OCI-LY1 (cell line): ENCODE results near the gene GOLGA3.

Experiments used
- H2AFZ ChIP-seq: fragments of 200-600 bp; sonication (generic), shearing (Covaris generic); 2 replicates; pipeline ENCODE4 v1.6.0; 2014; ENCODE audit warnings: antibody characterized with exemption, mild to moderate bottlenecking, low read length
- H3F3A ChIP-seq: fragments of 200-600 bp; sonication (generic), shearing (Covaris generic); 2 replicates; pipeline ENCODE4 v1.6.0; 2014; ENCODE audit warnings: mild to moderate bottlenecking, antibody characterized with exemption, low read length, moderate library complexity; ENCODE audit not compliant: insufficient read depth
- H3K27ac ChIP-seq: fragments of 200-600 bp; sonication (generic); 2 replicates; pipeline ENCODE4 v1.5.1; 2014; ENCODE audit warnings: low read length, mixed run types, mild to moderate bottlenecking, low read depth; ENCODE audit not compliant: poor library complexity, severe bottlenecking
- H3K27me3 ChIP-seq: fragments of 200-600 bp; sonication (generic); 2 replicates; pipeline ENCODE4 v1.6.0; 2014; ENCODE audit warnings: antibody characterized with exemption, mild to moderate bottlenecking, low read length, moderate library complexity; ENCODE audit not compliant: insufficient read depth
- H3K36me3 ChIP-seq: fragments of 200-600 bp; sonication (generic); 2 replicates; pipeline ENCODE4 v1.6.1; 2014; ENCODE audit warnings: mild to moderate bottlenecking, antibody characterized with exemption, low read length, moderate library complexity, mixed read lengths; ENCODE audit not compliant: insufficient read depth
- H3K4me1 ChIP-seq: fragments of 200-600 bp; sonication (generic); 2 replicates; pipeline ENCODE4 v1.5.1; 2014; ENCODE audit warnings: mild to moderate bottlenecking, low read length, moderate library complexity; ENCODE audit not compliant: insufficient read depth, severe bottlenecking
- H3K4me2 ChIP-seq: fragments of 200-600 bp; sonication (generic), shearing (Covaris generic); 2 replicates; pipeline ENCODE4 v1.6.1; 2014; ENCODE audit warnings: low read length
- H3K4me3 ChIP-seq: fragments of 200-600 bp; sonication (generic); 2 replicates; pipeline ENCODE4 v1.5.1; 2014; ENCODE audit warnings: low read length, low read depth, mild to moderate bottlenecking, mixed read lengths; ENCODE audit not compliant: poor library complexity, severe bottlenecking
- H3K79me2 ChIP-seq: fragments of 200-600 bp; shearing (Covaris generic); 2 replicates; pipeline ENCODE4 v1.6.1; 2016; ENCODE audit warnings: mixed run types, low read length, mixed read lengths; ENCODE audit not compliant: insufficient read depth
- H3K9ac ChIP-seq: fragments of 200-600 bp; sonication (generic), shearing (Covaris generic); 2 replicates; pipeline ENCODE4 v1.6.1; 2014; ENCODE audit warnings: mild to moderate bottlenecking, low read length, mixed read lengths
- H3K9me2 ChIP-seq: fragments of 200-600 bp; sonication (generic), shearing (Covaris generic); 2 replicates; pipeline ENCODE4 v1.6.1; 2014; ENCODE audit warnings: low read depth, mild to moderate bottlenecking, low read length, mixed read lengths
- H3K9me3 ChIP-seq: fragments of 200-600 bp; shearing (Covaris generic); 2 replicates; pipeline ENCODE4 v1.6.1; 2014; ENCODE audit warnings: low read length, mixed read lengths
- H4K20me1 ChIP-seq: fragments of 200-600 bp; sonication (generic), shearing (Covaris generic); 2 replicates; pipeline ENCODE4 v1.6.0; 2016; ENCODE audit warnings: mild to moderate bottlenecking, low read length; ENCODE audit not compliant: insufficient read depth
- EZH2 ChIP-seq: fragments of 200-600 bp; sonication (generic), shearing (Covaris generic); IDR thresholded peaks from 2 replicates; pipeline ENCODE4 v1.8.0; 2017; ENCODE audit warnings: borderline replicate concordance, mixed run types, mild to moderate bottlenecking, antibody characterized with exemption, low read length, moderate library complexity, mixed read lengths
- TF ChIP-seq, protein P1 (sequence below): fragments of 200-600 bp; sonication (generic), shearing (Covaris generic); IDR thresholded peaks from 2 replicates; pipeline ENCODE4 v1.5.1; 2017; ENCODE audit warnings: mild to moderate bottlenecking, antibody characterized with exemption, low read length, moderate library complexity, mixed read lengths

GOLGA3 gene

GRCh38 chr12:132739600-132740312 is 88.9 kb downstream of the GOLGA3 start:
- Histone ChIP-seq H3K4me3 (no peak overlapping the region), H3K36me3 (peaks cover 97% of the 10 kb centered on the region), H3K79me2 (no peaks in the 10 kb centered on the region), H3K4me2 (no peak overlapping the region), H3K4me1 (no peaks in the 10 kb centered on the region), H4K20me1 (no peaks in the 10 kb centered on the region), H3K9ac (no peak overlapping the region), H3F3A (no peaks in the 10 kb centered on the region), H3K27ac (no peak overlapping the region), H3K27me3 (no peaks in the 10 kb centered on the region), H2AFZ (no peak overlapping the region), H3K9me2 (no peaks in the 10 kb centered on the region), H3K9me3 (no peaks in the 10 kb centered on the region)
- TF ChIP-seq EZH2, result no peak
- TF ChIP-seq, protein P1, sequence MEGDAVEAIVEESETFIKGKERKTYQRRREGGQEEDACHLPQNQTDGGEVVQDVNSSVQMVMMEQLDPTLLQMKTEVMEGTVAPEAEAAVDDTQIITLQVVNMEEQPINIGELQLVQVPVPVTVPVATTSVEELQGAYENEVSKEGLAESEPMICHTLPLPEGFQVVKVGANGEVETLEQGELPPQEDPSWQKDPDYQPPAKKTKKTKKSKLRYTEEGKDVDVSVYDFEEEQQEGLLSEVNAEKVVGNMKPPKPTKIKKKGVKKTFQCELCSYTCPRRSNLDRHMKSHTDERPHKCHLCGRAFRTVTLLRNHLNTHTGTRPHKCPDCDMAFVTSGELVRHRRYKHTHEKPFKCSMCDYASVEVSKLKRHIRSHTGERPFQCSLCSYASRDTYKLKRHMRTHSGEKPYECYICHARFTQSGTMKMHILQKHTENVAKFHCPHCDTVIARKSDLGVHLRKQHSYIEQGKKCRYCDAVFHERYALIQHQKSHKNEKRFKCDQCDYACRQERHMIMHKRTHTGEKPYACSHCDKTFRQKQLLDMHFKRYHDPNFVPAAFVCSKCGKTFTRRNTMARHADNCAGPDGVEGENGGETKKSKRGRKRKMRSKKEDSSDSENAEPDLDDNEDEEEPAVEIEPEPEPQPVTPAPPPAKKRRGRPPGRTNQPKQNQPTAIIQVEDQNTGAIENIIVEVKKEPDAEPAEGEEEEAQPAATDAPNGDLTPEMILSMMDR, result no peak

DNA sequence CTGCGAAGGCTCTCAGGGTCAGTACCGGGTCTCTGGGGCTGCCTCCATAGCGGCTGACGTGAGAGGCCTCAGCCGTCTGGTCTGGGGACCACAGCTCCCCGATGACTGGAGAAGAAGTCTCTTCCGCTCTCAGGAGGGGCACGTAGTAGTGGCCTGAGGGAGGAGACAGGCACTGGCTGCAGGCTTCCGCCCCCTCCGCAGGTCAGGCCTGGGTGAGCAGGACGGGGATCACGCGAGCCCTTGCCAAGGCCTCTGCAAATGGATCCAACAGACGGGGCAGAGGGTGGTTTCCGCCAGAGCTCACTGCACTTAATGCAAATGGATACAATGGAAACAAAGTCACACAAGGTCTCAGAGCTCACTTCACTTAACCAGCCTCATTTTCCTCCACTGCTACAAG is 91.8 kb downstream of the GOLGA3 start:
- no peak for TF ChIP-seq EZH2
- Histone ChIP-seq H3K9me3 (no peaks in the 10 kb centered on the region), H3K79me2 (no peaks in the 10 kb centered on the region), H3K9ac (no peak overlapping the region), H3K4me1 (no peaks in the 10 kb centered on the region), H4K20me1 (no peaks in the 10 kb centered on the region), H3K27ac (no peak overlapping the region), H3K4me3 (no peak overlapping the region), H3K27me3 (no peaks in the 10 kb centered on the region), H3K9me2 (no peaks in the 10 kb centered on the region), H3K4me2 (no peak overlapping the region), H3K36me3 (peaks cover 97% of the 10 kb centered on the region), H2AFZ (no peak overlapping the region), H3F3A (no peaks in the 10 kb centered on the region)

GRCh38 chr12:132736378-132736777 is 92.3 kb downstream of the GOLGA3 start:
- no peaks in the 10 kb centered on the region for H3K79me2 ChIP-seq
- no peak overlapping the region for H3K4me3 ChIP-seq
- H3F3A ChIP-seq, result no peaks in the 10 kb centered on the region
- peaks cover 97% of the 10 kb centered on the region for H3K36me3 ChIP-seq
- no peaks in the 10 kb centered on the region for H3K4me1 ChIP-seq
- H3K9ac ChIP-seq, result no peak overlapping the region
- no peaks in the 10 kb centered on the region for H3K9me2 ChIP-seq
- H2AFZ ChIP-seq, result no peak overlapping the region
- TF ChIP-seq, protein P1, result no peak
- no peak for TF ChIP-seq EZH2
- H4K20me1 ChIP-seq, result no peaks in the 10 kb centered on the region
- H3K4me2 ChIP-seq, result no peak overlapping the region
- no peaks in the 10 kb centered on the region for H3K9me3 ChIP-seq
- no peak overlapping the region for H3K27ac ChIP-seq
- no peaks in the 10 kb centered on the region for H3K27me3 ChIP-seq

- Histone ChIP-seq H3F3A (no peaks in the 10 kb centered on the region), H3K9ac (no peak overlapping the region), H3K36me3 (peaks cover 97% of the 10 kb centered on the region), H3K27me3 (no peaks in the 10 kb centered on the region), H4K20me1 (no peaks in the 10 kb centered on the region), H2AFZ (no peak overlapping the region), H3K4me3 (no peak overlapping the region), H3K4me1 (no peaks in the 10 kb centered on the region), H3K9me3 (no peaks in the 10 kb centered on the region), H3K4me2 (no peak overlapping the region), H3K27ac (no peak overlapping the region), H3K9me2 (no peaks in the 10 kb centered on the region), H3K79me2 (no peaks in the 10 kb centered on the region)
- TF ChIP-seq, protein P1, result no peak
- TF ChIP-seq EZH2, result no peak
These were observed 93.2 kb downstream of the GOLGA3 start for GRCh38 chr12:132735496-132735895.
